Measurements from ENCODE around the gene CPNE2.
A peak's percentile ranks its signal among the peaks of the same experiment; 100 is the strongest.

Gene CPNE2

DNA sequence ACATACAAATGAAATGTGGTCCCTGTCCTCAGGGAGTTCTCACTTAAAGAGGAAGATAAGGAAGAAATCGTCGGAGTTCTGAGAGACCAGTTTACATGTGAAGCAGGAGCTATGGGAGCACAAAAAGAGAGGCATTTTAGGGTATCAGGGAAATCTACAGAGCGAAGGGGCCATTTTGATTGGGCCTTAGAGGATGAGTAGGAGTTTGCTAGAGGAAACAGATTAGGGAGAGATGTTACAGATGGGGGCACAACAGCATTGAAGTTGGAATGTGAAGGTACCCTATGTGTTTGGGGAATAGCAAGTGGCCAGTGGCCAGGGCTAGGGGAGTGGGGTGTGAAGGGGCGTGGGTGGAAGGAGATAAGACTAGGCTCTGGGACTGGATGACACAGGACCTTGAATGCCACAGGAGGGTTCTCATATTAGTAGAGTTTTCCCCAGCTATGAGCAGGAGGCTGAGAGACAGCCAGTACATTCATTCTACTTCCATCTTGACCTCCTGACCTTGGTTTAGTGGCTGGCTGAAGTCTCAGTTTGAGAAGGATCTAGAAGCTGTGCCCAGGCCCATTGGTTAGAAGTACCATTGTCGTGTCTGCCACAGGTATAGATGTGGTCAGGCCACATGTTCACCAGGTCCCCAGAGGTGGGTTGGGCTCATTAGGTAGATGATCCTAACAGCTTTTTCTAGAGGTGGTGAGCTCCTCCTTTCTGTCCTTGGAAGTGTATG is 34.8 kb downstream of the CPNE2 start:
- DNase-seq: no peak

- no peak for DNase-seq
These were observed 35.5 kb downstream of the CPNE2 start for GRCh38 chr16:57127836-57128235.

GRCh38 chr16:57128771-57129389 is 36.5 kb downstream of the CPNE2 start:
- DNase-seq: no peak

DNA sequence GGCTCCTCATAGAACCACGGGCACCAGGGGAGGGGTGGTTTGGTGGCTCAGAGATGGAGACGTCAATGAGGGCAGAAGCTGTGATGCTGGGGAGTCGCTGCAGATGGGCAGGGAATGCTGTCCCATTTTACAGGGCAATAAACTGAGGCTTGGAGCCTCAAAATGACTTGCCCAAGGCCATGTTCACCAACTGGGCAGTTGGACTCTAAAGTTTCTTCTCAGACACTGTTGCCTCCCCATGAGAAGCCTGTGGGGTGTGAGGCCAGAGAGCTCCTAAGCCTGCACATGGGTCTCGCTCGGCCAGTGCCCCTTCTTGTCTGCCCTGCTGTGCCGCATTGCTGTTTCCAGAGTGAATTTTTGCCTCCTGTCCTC is 38.6 kb downstream of the CPNE2 start:
- DNase-seq: no peak

GRCh38 chr16:57131351-57131970 is 39.1 kb downstream of the CPNE2 start:
- DNase-seq: no peak

- peak in 1 of 2 experiments; percentile 2 for DNase-seq
These were observed 40.1 kb downstream of the CPNE2 start for GRCh38 chr16:57132470-57132869.

DNA sequence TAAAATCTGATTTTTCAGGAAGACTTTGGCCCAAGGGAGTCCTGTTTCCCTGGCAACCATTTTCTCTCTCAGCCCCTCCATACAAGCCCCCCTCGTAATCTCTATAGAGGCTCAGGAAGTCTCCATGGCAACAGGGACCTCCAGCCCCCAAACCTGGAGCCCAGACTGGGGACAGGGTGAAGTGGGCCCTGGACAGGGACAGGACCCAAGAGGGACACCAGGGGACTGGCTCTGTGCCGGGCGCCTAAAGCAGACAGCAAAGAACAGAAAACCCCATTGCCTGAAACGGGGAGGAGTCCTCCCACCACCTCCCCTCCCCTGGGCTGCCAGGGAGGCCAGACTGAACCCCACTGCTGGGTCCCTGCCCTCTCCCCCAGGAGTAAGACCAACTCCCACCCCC is 40.6 kb downstream of the CPNE2 start:
- no peak for DNase-seq

- no peak for DNase-seq
These were observed 41.5 kb downstream of the CPNE2 start for GRCh38 chr16:57133886-57134285.

GRCh38 chr16:57134982-57135381 is 42.6 kb downstream of the CPNE2 start:
- no peak for DNase-seq

DNA sequence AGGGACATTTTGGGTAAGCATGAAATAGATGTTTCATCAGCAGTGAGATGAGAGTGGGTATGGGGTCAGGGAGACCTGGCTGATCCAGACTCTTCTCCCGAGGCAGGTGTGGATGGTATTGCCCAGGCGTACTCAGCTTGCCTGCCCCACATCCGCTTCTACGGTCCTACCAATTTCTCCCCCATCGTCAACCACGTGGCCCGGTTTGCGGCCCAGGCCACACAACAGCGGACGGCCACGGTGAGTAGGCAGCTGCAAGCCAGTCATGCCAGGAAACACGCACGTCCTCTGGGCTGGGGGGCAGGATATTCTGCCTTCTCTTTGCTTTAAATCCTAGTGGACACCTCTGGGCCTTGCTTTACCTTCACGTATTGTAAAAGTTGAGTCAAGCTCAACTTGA is 44.7 kb downstream of the CPNE2 start:
- DNase-seq: no peak

GRCh38 chr16:57137566-57138273 is 45.3 kb downstream of the CPNE2 start:
- no peak for DNase-seq

GRCh38 chr16:57138281-57138935 is 46.0 kb downstream of the CPNE2 start:
- no peak for DNase-seq

- no peak for DNase-seq
These were observed 48.7 kb downstream of the CPNE2 start for GRCh38 chr16:57140931-57141668.

- no peak for DNase-seq
These were observed 49.6 kb downstream of the CPNE2 start for GRCh38 chr16:57141822-57142631.

GRCh38 chr16:57143149-57143921 is 51.0 kb downstream of the CPNE2 start:
- no peak for DNase-seq

DNA sequence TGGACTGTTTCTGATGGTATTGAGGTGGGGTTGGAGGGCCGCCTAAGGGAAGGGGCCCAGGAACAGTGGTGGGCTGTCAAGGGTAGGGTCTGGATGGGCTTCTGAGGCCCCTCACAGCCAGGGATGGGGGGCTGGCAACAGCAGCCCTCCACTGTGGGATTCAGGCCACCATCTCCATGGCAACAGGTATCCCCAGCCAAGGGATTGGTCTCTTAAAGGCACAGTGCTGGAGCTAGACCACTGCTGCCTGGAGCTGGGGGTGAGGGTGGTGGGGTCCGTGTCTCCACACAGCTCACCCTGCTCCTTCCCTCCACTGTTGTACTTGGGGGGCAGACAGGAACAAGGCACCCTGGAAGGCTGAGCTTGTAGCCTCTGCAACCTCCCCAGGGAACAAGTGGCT is 51.6 kb downstream of the CPNE2 start:
- no peak for DNase-seq

DNA sequence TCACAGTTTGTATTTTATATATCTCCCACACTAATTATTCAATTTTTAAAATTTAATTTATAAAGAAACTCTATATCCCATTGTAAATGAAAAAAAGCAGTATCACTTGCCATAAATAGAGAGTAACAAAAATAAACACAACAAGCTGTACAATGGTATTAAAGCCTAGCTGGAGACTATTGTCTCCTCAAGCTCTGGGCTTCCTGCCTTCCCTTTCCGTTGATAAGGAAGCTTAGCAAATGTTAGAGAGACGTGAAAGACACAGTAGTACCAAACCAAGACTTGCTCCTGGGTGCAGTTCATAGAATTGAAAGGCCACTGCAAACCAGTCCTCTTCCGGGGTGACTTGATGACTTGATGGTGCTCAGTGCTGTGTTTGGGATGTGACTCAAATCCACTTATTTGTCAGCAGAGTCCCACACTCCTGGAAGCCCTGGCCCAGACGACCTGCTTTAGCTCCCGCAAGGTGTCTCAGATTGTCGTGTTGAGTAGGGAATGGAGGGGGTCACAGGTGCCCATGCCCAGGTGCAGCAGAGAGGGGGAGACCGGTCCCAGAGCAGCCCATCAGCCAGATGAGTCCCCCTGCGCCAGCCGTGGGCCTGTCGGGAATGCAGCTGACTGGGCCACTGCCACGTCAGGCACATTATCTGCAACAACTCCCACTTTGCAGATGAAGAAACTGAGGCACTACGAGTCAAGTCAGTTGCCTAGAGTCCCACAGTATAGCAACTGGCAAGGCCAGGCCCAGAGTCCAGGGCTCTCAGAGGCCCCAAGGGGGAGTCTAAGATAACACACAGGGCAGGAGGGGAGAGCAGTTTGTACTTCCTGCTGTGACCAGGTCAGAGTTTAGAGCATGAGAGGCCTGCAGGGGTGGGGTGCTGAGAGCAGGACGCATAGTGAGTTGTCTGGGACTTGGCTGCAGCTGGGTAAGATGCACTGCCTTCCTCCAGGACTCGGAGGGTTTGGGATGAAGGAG is 53.0 kb downstream of the CPNE2 start:
- DNase-seq: no peak

GRCh38 chr16:57146040-57146647 is 53.8 kb downstream of the CPNE2 start:
- no peak for DNase-seq

DNA sequence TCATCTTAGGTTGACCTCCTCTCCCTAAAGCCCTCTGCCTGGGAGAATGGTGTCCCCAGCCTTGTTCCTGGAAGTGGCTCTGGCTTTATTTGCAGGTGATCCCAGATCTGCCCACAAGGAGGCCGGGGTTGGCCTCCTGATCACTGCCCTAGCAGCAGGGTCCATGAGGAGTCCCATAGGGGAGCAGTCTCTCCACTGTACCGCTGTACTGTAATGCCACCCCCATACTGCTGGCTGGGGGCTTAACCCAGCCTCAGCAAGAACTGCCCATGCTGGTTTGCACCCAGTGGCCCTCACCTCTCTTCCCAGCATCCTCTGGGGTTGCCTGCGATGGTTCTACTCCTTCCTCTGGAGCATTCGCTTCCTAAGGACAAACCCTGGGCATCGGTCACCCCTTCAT is 54.4 kb downstream of the CPNE2 start:
- DNase-seq: peak in 1 of 2 experiments; percentile 11
